ENCODE measurements around the gene SRSF6. TPM values are rescaled to one million over a fixed set of nuclear protein-coding genes. Genes with fewer than 3 reads are reported as not detected.

The SRSF6 gene
- total RNA-seq, result 71.2 and 75.0 TPM in 2 replicates

DNA sequence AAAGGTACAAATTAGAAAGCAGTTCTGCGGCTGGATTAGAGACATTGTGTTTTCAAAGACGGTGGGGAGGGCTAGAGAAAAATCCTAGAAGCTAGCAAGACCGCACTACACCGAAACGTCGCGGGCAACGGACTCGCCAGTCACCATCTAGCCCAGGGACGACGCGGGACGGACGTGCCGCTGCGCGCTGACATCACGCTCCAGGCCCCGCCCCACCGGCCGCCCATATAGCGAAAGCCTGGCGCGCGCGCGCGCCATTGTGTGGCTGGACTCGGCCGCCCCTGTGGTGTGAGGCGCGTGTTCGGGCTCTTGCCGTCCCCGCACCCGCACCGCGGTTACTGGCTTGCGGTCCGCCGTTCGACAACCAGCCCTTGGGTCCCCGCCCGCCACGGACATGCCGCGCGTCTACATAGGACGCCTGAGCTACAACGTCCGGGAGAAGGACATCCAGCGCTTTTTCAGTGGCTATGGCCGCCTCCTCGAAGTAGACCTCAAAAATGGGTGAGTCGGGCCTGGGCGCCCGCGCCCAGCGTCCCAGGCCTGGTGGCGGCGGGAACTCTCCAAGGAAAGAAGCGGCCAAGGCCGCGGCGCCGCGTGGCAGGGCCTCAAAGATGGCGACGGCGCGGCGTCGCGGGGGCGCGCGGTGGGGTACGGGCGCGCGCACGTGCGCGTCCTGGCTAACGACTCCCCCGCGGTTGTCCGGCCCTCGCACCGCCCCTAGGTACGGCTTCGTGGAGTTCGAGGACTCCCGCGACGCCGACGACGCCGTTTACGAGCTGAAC, at the start of gene SRSF6:
Gene SRSF6 (plus strand): TSS at position 257 of the 782 bp plus-strand sequence. CDS start 138 bp downstream, at position 395.

DNA sequence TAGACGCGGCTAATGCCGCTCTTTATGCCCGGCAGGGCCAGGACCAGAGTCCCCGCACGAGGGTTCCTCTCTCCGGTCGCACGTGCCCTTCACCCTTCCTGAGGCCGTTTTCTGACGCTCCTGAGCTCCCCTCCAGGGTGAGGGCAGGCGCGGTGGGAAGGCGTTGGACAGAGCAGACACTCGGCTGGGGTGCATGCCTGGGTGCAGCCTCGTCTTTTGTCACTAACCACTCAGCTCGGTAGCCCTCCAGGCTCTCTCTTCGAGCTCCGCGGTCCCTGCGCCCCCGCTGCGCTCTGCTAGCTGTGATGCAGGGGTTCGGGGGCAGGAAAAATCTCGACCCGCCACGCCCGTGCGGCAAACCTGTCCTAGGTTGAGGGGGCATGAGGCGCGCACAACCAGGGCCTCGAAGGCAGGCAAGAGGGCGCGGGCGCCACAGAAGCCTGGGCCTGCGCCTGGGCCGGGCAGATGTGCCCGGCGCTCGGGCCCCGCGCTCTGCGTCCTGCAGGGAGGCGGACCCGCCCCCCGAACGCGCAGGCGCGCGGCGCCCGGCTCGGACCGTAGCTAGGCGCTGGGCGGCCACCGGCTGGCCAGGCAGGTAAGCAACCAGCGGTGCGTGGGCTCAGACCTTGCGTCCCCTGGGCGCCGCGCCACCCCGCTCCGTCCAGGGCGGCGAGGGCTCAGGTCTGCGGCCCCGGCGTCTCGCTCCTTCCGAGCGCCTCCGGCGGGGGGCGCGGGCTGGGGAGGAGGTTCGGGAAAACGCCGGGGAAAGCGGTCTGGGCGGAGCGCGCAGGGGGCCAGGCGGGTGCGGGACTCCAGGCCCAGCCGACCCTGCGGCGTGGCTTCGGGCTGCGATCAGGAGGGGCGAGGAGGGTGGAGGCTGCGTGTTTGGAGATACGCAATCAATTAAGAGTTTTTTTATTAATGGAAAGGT, 49.7 kb downstream of the SRSF6 start, which contains the start of gene L3MBTL1:
Gene L3MBTL1 (plus strand): TSS at position 548 of the 931 bp plus-strand sequence. CDS start 5,807 bp downstream, outside the sequence.

Small RNAs within 50 kb of the gene (small RNA-seq; reads per million reads assigned to genes)
- gene RF00019 (not detected), gene RNU6-1251P (0.65 reads per million, percentile 22 among the genes with 10 or more reads in this experiment)

Other genes starting within 250 kb of the SRSF6 start
- gene L3MBTL1, start 49.8 kb downstream of the SRSF6 start, total RNA-seq, result 7.7 and 9.0 TPM in 2 replicates
- gene SGK2, start 101.1 kb downstream of the SRSF6 start, total RNA-seq, result 0.52 and 1.4 TPM in 2 replicates
- gene IFT52, start 133.0 kb downstream of the SRSF6 start, total RNA-seq, result 46.4 and 48.3 TPM in 2 replicates
- gene MYBL2, start 209.2 kb downstream of the SRSF6 start, total RNA-seq, result 8.3 and 8.4 TPM in 2 replicates

Data from articular chondrocyte of knee joint (primary cell).